Measurements from ENCODE around the gene XPNPEP3.

DNA sequence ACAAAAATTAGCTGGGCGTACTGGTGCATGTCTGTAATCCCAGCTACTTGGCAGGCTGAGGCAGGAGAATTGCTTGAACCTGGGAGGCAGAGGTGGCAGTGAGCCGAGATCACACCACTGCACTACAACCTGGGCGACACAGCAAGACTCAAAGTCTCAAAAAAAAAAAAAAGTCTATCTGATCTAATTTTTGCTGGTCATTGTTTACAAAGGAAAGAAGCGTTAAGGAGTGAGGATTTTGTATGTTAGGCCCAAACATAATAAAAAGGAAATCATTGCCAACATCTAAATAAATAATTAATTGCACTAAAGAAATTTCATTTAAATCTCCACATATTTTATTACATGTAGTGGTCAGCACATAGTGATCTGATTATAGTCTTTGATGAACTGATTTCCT lies 97.2 kb downstream of the XPNPEP3 start:
- TF ChIP-seq, protein P1, sequence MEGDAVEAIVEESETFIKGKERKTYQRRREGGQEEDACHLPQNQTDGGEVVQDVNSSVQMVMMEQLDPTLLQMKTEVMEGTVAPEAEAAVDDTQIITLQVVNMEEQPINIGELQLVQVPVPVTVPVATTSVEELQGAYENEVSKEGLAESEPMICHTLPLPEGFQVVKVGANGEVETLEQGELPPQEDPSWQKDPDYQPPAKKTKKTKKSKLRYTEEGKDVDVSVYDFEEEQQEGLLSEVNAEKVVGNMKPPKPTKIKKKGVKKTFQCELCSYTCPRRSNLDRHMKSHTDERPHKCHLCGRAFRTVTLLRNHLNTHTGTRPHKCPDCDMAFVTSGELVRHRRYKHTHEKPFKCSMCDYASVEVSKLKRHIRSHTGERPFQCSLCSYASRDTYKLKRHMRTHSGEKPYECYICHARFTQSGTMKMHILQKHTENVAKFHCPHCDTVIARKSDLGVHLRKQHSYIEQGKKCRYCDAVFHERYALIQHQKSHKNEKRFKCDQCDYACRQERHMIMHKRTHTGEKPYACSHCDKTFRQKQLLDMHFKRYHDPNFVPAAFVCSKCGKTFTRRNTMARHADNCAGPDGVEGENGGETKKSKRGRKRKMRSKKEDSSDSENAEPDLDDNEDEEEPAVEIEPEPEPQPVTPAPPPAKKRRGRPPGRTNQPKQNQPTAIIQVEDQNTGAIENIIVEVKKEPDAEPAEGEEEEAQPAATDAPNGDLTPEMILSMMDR (IDR thresholded peaks at IDR 0.05): no peak
- TF ChIP-seq POLR2A (IDR thresholded peaks at IDR 0.05; ENCODE audit: low read depth) (no peak), EP300 (IDR thresholded peaks at IDR 0.05) (no peak), POLR2AphosphoS5 (IDR thresholded peaks at IDR 0.05) (no peak)

Data from esophagus muscularis mucosa (tissue), 4 donors.